ENCODE measurements around the gene MCFD2. TPM values are rescaled to one million over a fixed set of nuclear protein-coding genes. Genes with fewer than 3 reads are reported as not detected.

Gene MCFD2
- total and polyA plus RNA-seq, 2 donors (not counting 1 experiment from before 2014, with no cell fraction given): 31.6 to 53.3 TPM

DNA sequence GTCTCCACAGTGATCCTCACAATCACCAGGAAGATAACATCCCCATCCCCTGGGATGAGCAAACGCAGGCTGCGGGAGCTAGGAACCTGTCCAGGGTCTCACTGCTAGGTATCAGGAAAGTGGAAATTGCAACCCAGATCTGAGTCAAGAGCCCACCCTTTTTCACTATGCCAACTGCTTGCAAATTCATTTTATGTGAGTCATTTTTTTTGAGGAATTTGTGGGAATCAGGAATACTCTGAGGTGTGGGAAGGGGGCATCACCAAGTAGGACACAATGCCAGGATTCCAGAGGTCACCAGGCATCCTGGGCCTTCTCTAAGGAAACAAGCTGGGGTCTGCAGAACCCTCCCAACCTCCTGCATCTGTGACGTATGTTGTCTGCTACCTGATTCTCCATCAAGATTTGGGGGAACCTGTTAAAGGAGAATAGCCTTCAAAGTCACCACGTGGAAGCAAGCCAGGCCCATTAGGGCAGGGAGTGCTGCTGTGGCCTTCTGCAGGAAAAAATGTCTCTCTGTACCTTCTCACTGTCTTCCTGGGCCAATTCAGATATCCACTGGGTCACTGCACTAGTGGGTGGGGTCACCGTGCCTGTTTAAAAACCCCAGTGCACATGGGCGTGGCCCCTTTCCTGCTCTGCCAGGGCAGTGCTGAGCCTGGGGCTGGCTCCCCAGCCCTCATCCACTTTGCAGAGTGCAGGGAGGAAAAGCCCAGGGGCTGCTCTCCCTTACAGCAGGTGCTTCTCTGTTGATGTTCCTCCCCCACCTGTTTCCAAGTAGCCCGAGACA, 50.2 kb downstream of the MCFD2 start:
- Mint-ChIP-seq H3K4me1 (peaks cover 4% of the 10 kb centered on the region), H3K27me3 (peaks cover 12% of the 10 kb centered on the region), H3K4me3 (no peak overlapping the region), H3K9me3 (ENCODE audit: insufficient read depth) (peaks cover 12% of the 10 kb centered on the region), H3K27ac (no peak overlapping the region)
- ChIA-PET CTCF (interaction anchor here (0.6 to 1.4 kb wide), 2 partner anchors 118 to 470 kb away, joined by 3 to 4 read pairs; no protein-coding TSS in a partner anchor), POLR2A (no interaction called here)
- Histone ChIP-seq H3K9me3 (ENCODE audit: control extremely low read depth in 1 of 3, control insufficient read depth in 2 of 3, insufficient read depth in 1 of 3, low read length in 2 of 3) (peaks cover 0 to 30% (median 22%) of the 10 kb centered on the region in 3 donors), H3K27ac (ENCODE audit: low read length in 2 of 2) (no peak overlapping the region), H3K79me2 (ENCODE audit: control insufficient read depth, insufficient read depth, low read length) (no peaks in the 10 kb centered on the region), H3K36me3 (replicated peaks in 1 of 2; ENCODE audit: control extremely low read depth in 1 of 2, control insufficient read depth in 1 of 2, extremely low read depth in 1 of 2, insufficient read depth in 2 of 2, low read length in 1 of 2) (no peaks in the 10 kb centered on the region), H3K4me3 (ENCODE audit: control extremely low read depth in 1 of 5, extremely low read depth in 1 of 5, insufficient read depth in 1 of 5, low read depth in 2 of 5, low read length in 4 of 5) (no peak overlapping the region), H2AFZ (ENCODE audit: insufficient read depth, low read depth, low read length, poor library complexity, severe bottlenecking) (no peak overlapping the region), H4K20me1 (ENCODE audit: control insufficient read depth, insufficient read depth, low read length, poor library complexity, severe bottlenecking) (no peaks in the 10 kb centered on the region), H3K27me3 (replicated peaks in 1 of 4; ENCODE audit: control extremely low read depth in 1 of 4, control insufficient read depth in 3 of 4, insufficient read depth in 4 of 4, low read length in 3 of 4) (peaks cover 0 to 4% (median 0%) of the 10 kb centered on the region in 4 experiments), H3K9ac (ENCODE audit: low read length) (no peak overlapping the region), H3K4me1 (ENCODE audit: control insufficient read depth in 2 of 2, insufficient read depth in 2 of 2, low read length in 2 of 2) (no peaks in the 10 kb centered on the region), H3K4me2 (replicated peaks; ENCODE audit: low read depth, low read length, poor library complexity, severe bottlenecking) (no peak overlapping the region)
- DNase-seq: no peak
- intact Hi-C loops (cut with micrococcal nuclease): no loop called here
- no peak for TF ChIP-seq EZH2 (IDR thresholded peaks at IDR 0.05; ENCODE audit: borderline replicate concordance, insufficient read depth, low read depth, low read length, poor library complexity, severe bottlenecking)
- TF ChIP-seq, protein P1, sequence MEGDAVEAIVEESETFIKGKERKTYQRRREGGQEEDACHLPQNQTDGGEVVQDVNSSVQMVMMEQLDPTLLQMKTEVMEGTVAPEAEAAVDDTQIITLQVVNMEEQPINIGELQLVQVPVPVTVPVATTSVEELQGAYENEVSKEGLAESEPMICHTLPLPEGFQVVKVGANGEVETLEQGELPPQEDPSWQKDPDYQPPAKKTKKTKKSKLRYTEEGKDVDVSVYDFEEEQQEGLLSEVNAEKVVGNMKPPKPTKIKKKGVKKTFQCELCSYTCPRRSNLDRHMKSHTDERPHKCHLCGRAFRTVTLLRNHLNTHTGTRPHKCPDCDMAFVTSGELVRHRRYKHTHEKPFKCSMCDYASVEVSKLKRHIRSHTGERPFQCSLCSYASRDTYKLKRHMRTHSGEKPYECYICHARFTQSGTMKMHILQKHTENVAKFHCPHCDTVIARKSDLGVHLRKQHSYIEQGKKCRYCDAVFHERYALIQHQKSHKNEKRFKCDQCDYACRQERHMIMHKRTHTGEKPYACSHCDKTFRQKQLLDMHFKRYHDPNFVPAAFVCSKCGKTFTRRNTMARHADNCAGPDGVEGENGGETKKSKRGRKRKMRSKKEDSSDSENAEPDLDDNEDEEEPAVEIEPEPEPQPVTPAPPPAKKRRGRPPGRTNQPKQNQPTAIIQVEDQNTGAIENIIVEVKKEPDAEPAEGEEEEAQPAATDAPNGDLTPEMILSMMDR (IDR thresholded peaks at IDR 0.05): no peak
- ATAC-seq (ENCODE audit: low read depth): no peak
- WGBS (ENCODE audit: insufficient coverage): 75% methylated on average over 4 of the region's 7 CpGs

DNA sequence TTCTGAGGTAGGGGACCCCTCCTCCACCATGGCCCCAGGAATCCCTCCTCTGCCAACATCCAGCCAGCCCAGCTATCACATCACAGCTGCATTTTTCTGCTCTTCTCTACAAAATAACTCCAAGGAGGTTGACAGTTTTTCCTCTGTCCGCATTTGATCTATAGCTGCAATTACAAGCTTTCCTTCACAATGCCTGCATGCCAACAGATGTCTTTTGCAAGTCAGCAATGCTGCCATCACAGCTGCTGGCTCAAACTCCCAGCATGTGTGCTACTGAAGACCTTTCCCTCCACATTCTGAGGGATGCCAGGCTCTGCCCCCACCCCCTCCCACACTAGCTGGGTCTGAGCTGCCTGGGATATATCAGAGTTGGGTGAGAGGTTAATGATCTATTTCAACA, 51.7 kb downstream of the MCFD2 start:
- Histone ChIP-seq H3K4me3 (ENCODE audit: control extremely low read depth in 1 of 5, extremely low read depth in 1 of 5, insufficient read depth in 1 of 5, low read depth in 2 of 5, low read length in 4 of 5) (no peak overlapping the region), H3K9ac (ENCODE audit: low read length) (no peak overlapping the region), H2AFZ (ENCODE audit: insufficient read depth, low read depth, low read length, poor library complexity, severe bottlenecking) (no peak overlapping the region), H3K4me1 (ENCODE audit: control insufficient read depth in 2 of 2, insufficient read depth in 2 of 2, low read length in 2 of 2) (no peaks in the 10 kb centered on the region), H3K79me2 (ENCODE audit: control insufficient read depth, insufficient read depth, low read length) (no peaks in the 10 kb centered on the region), H3K27me3 (replicated peaks in 1 of 4; ENCODE audit: control extremely low read depth in 1 of 4, control insufficient read depth in 3 of 4, insufficient read depth in 4 of 4, low read length in 3 of 4) (peaks cover 0 to 4% (median 0%) of the 10 kb centered on the region in 4 experiments), H3K9me3 (ENCODE audit: control extremely low read depth in 1 of 3, control insufficient read depth in 2 of 3, insufficient read depth in 1 of 3, low read length in 2 of 3) (peaks cover 0 to 30% (median 22%) of the 10 kb centered on the region in 3 donors), H3K27ac (ENCODE audit: low read length in 2 of 2) (no peak overlapping the region), H3K4me2 (replicated peaks; ENCODE audit: low read depth, low read length, poor library complexity, severe bottlenecking) (no peak overlapping the region), H3K36me3 (replicated peaks in 1 of 2; ENCODE audit: control extremely low read depth in 1 of 2, control insufficient read depth in 1 of 2, extremely low read depth in 1 of 2, insufficient read depth in 2 of 2, low read length in 1 of 2) (no peaks in the 10 kb centered on the region), H4K20me1 (ENCODE audit: control insufficient read depth, insufficient read depth, low read length, poor library complexity, severe bottlenecking) (no peaks in the 10 kb centered on the region)
- intact Hi-C loops (cut with micrococcal nuclease): no loop called here
- ChIA-PET CTCF (interaction anchor here (0.6 kb wide), 1 partner anchor 479 kb away, joined by 7 read pairs; no protein-coding TSS in a partner anchor), POLR2A (no interaction called here)
- ATAC-seq (ENCODE audit: low read depth) (no peak), DNase-seq (no peak)
- H3K9me3 Mint-ChIP-seq (ENCODE audit: insufficient read depth): peaks cover 12% of the 10 kb centered on the region
- WGBS (ENCODE audit: insufficient coverage): 89% methylated on average over 1 of the region's 1 CpG
- TF ChIP-seq EZH2 (IDR thresholded peaks at IDR 0.05; ENCODE audit: borderline replicate concordance, insufficient read depth, low read depth, low read length, poor library complexity, severe bottlenecking): no peak
- TF ChIP-seq, protein P1 (IDR thresholded peaks at IDR 0.05): no peak
- no peak overlapping the region for H3K27ac Mint-ChIP-seq
- H3K4me1 Mint-ChIP-seq: peaks cover 4% of the 10 kb centered on the region
- H3K27me3 Mint-ChIP-seq: peaks cover 12% of the 10 kb centered on the region
- H3K4me3 Mint-ChIP-seq: no peak overlapping the region

All from B cell (primary cell).